T-helper 1 cell treated with Interleukin-12 subunit alpha and Interleukin-12 subunit beta and Interleukin-4 antibody, amounts not matched to agents 30 μg/mL and 1 μg/mL, for 36 hours (primary cell): Measurements from ENCODE around the gene NOL6.

Experiments
- H3K27ac Mint-ChIP-seq: one replicate; pipeline ENCODE4 v1.8.0; 2021; ENCODE audit warnings: mild to moderate bottlenecking, mixed read lengths
- H3K27me3 Mint-ChIP-seq: one replicate; pipeline ENCODE4 v1.8.0; 2021; ENCODE audit warnings: low read depth, mixed read lengths
- H3K36me3 Mint-ChIP-seq: one replicate; pipeline ENCODE4 v1.8.0; 2021; ENCODE audit warnings: low read depth, mixed read lengths
- H3K4me1 Mint-ChIP-seq: one replicate; pipeline ENCODE4 v1.8.0; 2021; ENCODE audit warnings: low read depth, mixed read lengths
- H3K4me3 Mint-ChIP-seq: one replicate; pipeline ENCODE4 v1.8.0; 2021; ENCODE audit warnings: mild to moderate bottlenecking, moderate library complexity, mixed read lengths
- H3K9me3 Mint-ChIP-seq: one replicate; pipeline ENCODE4 v1.8.0; 2021; ENCODE audit warnings: mixed read lengths

Gene NOL6

DNA sequence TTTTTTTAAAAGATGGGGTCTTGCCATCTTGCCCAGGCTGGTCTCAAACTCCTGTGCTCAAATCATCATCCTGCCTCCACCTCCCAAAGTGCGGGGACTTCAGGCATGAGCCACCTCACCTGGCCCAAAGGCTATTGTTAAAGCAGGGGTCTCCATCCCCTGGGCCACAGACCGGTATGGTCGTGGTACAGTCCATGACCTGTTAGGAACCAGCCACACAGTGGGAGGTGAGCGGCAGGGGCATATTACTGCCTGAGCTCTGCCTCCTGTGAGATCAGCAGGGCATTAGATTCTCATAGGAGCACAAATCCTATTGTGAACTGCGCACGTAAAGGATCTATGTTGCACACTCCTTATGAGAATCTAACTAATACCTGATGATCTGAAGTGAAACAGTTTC lies 7.3 kb upstream of the NOL6 start:
- H3K36me3 Mint-ChIP-seq, result no peaks in the 10 kb centered on the region
- H3K4me3 Mint-ChIP-seq, result no peak overlapping the region
- no peak overlapping the region for H3K27ac Mint-ChIP-seq
- H3K4me1 Mint-ChIP-seq, result no peaks in the 10 kb centered on the region
- H3K27me3 Mint-ChIP-seq, result no peaks in the 10 kb centered on the region
- H3K9me3 Mint-ChIP-seq, result no peaks in the 10 kb centered on the region

DNA sequence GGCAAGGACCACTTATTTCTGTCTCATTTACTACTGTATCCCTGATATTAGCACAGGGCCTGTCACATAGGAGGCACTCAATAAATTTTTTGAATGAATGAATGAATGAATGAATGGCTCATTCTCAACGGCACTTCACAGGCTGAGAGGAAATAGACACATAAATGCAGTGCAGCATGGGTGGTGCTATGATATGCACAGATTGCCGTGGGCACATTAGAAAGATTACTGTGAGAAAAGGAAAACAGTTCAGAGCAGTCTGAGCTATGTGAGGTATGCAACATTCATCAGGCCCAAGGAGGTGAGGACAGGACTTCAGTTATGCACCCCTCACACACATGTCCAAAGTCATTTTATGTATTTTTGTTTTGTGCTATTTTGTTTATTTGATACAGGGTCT lies 6.4 kb upstream of the NOL6 start:
- Mint-ChIP-seq H3K4me1 (no peaks in the 10 kb centered on the region), H3K36me3 (no peaks in the 10 kb centered on the region), H3K27ac (no peak overlapping the region), H3K9me3 (no peaks in the 10 kb centered on the region), H3K27me3 (no peaks in the 10 kb centered on the region), H3K4me3 (no peak overlapping the region)

DNA sequence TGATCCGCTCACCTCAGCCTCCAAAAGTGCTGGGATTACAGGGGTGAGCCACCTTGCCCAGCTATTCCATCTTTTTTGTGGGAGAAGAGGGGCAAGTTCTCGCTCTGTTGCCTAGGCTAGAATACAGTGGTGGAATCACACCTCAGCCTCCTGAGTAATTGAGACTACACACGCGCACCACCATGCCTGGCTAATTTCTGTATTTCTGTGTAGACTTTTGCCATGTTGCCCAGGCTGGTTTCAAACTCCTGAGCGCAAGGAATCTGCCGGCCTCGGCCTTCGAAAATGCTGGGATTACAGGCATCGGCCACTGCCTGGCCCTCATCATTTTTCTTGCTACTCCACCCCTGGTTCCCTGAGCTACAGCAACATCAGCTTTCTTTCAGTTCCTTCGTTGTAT lies 2.8 kb upstream of the NOL6 start:
- Mint-ChIP-seq H3K4me1 (peaks cover 17% of the 10 kb centered on the region), H3K36me3 (peaks cover 5% of the 10 kb centered on the region), H3K4me3 (no peak overlapping the region), H3K9me3 (no peaks in the 10 kb centered on the region), H3K27me3 (no peaks in the 10 kb centered on the region), H3K27ac (no peak overlapping the region)

DNA sequence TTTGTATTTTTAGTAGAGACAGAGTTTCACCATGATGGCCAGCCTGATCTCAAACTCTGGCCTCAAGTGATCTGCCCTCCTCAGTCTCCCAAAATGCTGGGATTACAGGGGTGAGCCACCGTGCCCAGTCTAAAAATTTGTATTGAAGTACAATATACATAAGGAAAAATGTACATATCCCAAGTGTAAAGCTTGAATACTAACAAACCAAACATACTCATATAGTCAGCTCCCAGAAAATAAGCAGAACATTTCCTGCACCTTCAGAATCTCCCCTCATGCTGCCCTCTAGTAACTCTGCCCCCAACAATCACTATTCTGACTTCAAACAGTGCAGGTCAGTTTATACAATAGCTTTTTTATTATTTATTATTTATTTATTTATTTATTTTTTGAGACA lies 1.6 kb upstream of the NOL6 start:
- Mint-ChIP-seq H3K36me3 (peaks cover 8% of the 10 kb centered on the region), H3K27me3 (no peaks in the 10 kb centered on the region), H3K4me1 (peaks cover 20% of the 10 kb centered on the region), H3K9me3 (no peaks in the 10 kb centered on the region), H3K27ac (no peak overlapping the region), H3K4me3 (no peak overlapping the region)

DNA sequence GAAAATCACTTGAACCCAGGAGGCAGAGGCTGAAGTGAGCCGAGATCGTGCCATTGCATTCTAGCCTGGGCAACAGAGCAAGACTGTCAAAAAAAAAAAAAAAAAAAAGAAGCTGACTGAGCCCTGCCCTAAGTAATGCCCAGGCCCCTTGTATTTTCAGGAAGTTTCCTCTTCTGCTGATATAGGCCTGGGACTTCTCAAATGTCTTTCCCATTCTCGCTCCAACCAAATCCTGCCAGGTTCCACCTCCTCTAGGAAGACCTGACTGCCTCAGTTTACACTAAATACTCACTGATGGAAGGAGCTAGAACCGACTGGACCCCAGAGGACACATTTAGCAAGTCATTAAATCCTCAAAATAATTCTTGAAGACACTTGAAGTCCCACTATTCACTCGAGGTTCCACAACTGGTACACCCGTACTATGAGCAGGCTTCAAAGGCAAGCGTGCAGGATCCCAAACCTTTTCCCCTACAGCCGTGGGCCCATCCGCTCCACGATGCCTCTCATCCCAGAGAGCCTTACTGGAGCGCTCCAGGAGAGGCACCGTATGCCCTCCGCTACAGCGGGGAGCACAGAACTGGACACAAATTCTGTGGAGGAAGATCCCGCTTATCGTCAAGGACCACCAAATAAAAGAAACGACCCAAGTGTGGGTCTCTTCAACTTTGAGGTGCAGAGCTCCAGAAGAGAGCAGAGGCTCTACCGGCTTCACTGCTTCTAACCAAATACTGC lies 676 bp downstream of the NOL6 start:
- H3K4me3 Mint-ChIP-seq, result peak overlapping the region; percentile 95
- peaks cover 16% of the 10 kb centered on the region for H3K36me3 Mint-ChIP-seq
- H3K27ac Mint-ChIP-seq, result peak overlapping the region; percentile 88
- peaks cover 20% of the 10 kb centered on the region for H3K4me1 Mint-ChIP-seq
- H3K9me3 Mint-ChIP-seq, result no peaks in the 10 kb centered on the region
- H3K27me3 Mint-ChIP-seq, result no peaks in the 10 kb centered on the region

DNA sequence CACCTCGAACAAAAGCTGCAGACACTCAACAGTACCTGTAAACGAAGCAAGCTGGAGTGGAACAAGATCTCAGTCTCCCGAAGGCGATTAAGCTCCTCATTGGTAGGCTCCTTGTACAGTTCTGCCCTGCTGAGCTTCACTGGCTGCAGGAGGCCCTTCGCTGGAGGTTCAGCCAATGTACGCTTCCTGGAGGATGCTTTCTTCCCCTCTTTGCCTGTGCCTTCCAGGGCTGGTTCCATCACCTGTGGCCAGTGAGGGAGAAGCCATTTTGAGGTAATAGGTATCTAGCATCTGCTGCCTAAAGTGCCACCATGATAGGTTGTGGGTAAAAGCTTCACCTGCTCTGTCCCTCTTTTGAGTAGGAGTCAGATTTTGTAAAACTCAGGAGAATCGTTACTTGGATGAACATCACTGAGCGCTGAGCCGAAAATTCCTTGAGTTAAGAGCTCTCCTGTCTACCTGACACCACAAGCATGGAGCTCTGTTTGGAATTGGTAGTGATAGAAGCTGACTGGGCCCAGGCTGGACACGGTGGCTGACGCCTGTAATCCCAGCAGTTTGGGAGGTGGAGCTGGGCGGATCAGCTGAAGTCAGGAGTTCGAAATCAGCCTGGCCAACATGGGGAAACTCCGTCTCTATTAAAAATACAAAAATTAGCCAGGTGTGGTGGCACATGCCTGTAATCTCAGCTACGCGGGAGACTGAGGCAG lies 1.4 kb downstream of the NOL6 start:
- peak overlapping the region; percentile 95 for H3K4me3 Mint-ChIP-seq
- H3K27ac Mint-ChIP-seq, result no peak overlapping the region
- peaks cover 20% of the 10 kb centered on the region for H3K4me1 Mint-ChIP-seq
- H3K36me3 Mint-ChIP-seq, result peaks cover 16% of the 10 kb centered on the region
- no peaks in the 10 kb centered on the region for H3K9me3 Mint-ChIP-seq
- H3K27me3 Mint-ChIP-seq, result no peaks in the 10 kb centered on the region

DNA sequence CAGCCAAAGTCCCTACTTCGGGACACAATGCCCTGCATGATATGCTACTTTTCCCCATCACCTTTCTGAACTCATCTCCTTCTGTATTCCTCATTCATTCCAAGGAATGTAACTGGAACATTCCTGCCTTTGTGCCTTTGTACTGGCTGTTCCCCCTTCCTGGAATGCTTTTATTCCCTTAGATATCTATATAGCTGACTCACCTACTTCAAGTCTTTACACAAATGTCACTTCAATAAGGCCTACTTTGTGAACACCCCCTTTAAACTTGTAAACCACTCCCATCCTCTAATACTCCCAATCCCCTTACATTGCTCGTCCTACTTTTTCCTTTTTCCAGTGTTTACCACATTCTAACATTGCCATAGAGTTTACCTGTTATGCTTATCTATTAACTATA lies 2.4 kb downstream of the NOL6 start:
- Mint-ChIP-seq H3K9me3 (no peaks in the 10 kb centered on the region), H3K4me3 (no peak overlapping the region), H3K27ac (no peak overlapping the region), H3K36me3 (peaks cover 16% of the 10 kb centered on the region), H3K27me3 (no peaks in the 10 kb centered on the region), H3K4me1 (peaks cover 20% of the 10 kb centered on the region)

DNA sequence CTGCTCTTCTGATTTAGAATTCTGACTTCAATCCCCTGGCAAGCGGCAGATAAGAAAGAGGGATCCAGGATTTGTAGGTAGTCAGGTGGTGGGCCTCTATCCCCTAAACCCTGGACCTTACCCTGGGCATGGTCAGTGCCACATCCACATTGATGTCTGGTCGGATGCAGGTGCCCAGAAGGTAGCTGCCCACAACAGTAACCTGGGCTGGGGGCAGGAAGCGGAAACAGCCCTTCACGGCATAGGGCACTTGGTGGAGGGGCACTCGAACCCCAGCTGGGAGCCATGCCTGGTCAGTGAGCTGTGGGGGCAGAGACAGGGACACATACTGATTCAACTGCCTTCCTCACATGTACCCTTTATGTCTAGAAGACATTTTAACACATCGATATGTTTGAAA lies 3.8 kb downstream of the NOL6 start:
- no peak overlapping the region for H3K4me3 Mint-ChIP-seq
- H3K27me3 Mint-ChIP-seq, result no peaks in the 10 kb centered on the region
- H3K27ac Mint-ChIP-seq, result no peak overlapping the region
- peaks cover 22% of the 10 kb centered on the region for H3K36me3 Mint-ChIP-seq
- peaks cover 20% of the 10 kb centered on the region for H3K4me1 Mint-ChIP-seq
- H3K9me3 Mint-ChIP-seq, result no peaks in the 10 kb centered on the region

DNA sequence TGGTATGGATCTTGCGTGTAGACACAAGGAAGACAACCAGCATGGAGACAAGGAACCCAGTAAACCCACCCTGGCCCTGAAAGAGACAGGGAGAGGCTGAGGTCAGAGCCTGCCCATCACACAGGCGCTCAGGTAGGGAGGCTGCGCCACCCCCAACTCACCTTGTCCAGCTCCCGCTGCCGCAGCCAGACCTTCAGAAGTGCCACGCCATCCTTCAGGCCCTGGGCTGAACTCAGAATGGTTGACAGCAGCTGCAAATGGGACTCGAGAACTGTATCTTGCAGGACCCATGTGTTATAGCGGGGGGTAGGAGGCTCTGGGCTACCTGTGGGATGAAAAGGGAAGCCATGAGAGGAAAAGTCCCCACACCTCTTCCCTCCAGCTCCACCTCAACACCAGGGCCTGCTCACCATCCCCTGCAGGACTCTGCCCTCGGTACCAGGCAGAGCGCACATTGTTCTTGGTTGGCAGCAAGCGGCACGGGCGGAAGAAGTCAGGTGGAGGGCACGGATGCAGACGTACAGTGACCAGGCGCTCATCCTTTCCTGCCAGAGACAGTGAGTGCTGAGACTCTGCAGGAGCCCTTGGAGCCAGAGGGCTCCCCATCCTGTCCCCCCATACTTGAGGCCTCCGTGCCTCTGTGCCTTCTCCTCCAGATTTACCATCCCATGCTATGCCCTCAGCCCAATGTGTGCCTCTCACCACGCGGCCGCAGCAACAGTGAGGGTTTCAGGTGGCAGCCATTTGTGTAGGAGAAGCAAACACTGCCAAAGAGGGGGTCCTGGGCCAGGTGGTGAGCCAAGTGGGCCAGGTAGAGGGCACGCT lies 4.7 kb downstream of the NOL6 start:
- Mint-ChIP-seq H3K9me3 (no peaks in the 10 kb centered on the region), H3K27ac (no peak overlapping the region), H3K36me3 (peaks cover 29% of the 10 kb centered on the region), H3K27me3 (no peaks in the 10 kb centered on the region), H3K4me1 (peaks cover 17% of the 10 kb centered on the region), H3K4me3 (no peak overlapping the region)

DNA sequence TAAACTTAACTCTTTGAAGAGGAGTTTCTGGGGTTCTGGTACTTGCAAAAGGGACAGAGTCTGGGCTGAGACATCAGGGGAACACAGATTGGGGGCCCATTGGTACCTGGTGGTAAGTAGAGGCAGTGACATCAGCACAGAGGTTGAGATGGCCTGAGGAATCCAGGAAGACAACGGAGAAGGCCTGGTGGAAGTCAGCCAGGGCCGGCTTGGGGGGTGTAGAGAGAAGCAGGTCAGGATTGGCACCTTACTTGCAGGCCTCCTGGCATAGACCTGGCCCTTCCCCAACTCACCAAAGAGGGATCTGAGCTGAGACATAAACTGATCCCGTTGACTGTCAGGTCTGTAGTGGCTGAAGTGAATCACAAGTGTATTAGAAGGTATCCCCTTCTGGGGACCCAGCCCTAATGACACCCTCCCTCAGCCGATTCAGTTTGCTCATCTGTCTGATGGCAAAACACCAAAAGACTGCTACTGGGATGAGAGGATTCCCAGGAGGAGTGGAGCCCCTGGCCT lies 5.5 kb downstream of the NOL6 start:
- H3K27ac Mint-ChIP-seq, result no peak overlapping the region
- peaks cover 31% of the 10 kb centered on the region for H3K36me3 Mint-ChIP-seq
- peaks cover 16% of the 10 kb centered on the region for H3K4me1 Mint-ChIP-seq
- H3K27me3 Mint-ChIP-seq, result no peaks in the 10 kb centered on the region
- no peak overlapping the region for H3K4me3 Mint-ChIP-seq
- no peaks in the 10 kb centered on the region for H3K9me3 Mint-ChIP-seq

DNA sequence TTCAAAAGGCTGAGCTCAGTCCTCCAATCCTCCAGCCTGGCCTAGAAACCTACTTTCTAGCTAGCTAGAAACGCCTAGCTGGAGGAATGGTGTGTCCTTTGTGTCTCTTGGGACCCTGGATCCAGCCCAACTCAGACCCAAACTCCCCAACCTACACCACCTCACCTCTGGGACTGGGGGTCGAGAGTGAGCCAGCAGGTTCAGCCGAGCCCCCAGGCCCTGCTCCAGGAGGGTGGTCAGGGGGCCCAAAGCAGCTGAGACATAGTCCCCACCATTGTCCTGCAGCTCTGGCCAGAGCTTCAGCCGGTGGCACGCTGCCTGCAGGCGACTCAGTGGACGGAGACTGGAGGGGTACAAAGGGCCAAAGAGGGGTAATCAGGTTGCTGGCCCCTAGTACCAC lies 6.2 kb downstream of the NOL6 start:
- peaks cover 11% of the 10 kb centered on the region for H3K4me1 Mint-ChIP-seq

DNA sequence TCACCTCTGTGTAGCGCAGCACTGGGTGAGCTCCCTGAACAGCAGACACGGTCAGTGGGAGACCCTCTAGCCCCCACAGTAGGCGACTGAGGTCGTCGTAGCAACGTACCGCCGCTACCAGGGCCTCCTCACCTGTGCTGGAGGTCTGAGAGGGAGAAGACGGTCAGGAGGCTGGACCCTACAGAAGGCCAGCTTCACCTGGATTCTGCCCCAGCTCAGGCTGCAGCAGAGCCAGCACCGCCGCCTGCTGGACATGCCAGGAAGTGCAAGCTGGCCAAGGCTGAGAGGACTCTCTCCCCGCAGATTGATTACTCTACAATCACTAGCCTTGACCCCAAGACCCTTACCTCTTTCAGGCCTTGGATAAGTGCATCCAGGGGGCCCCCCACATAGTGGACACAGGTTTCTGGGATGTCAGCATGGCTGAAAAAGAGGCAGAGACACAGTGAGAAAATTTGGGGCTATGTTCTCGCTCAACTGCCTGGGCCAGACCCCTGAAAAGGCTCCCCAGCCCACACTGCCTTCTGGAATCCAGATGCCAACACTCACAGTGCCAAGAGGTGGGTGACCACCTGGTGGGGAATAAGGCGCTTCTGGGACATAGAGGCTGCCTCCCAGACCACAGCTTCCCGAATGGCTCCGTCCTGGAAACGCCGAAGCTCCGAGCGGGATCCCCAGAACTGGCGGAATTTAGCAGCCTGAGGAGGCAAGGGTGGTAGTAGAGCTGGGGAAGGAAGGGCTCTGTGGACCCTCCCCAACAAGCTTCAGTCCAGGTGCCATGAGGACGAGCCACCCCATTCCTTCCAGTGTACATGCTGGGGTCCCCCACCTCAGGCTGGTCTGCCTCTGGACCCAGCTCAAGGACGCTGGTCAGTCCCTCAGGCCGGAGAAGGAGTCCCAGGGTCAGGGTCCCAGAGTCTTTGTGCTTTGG lies 6.9 kb downstream of the NOL6 start:
- H3K9me3 Mint-ChIP-seq, result no peaks in the 10 kb centered on the region
- no peaks in the 10 kb centered on the region for H3K27me3 Mint-ChIP-seq
- H3K4me3 Mint-ChIP-seq, result no peak overlapping the region
- no peak overlapping the region for H3K27ac Mint-ChIP-seq
- H3K4me1 Mint-ChIP-seq, result peaks cover 5% of the 10 kb centered on the region
- H3K36me3 Mint-ChIP-seq, result peaks cover 36% of the 10 kb centered on the region

More for the DNA sequence above, 6.2 kb downstream of the NOL6 start:
- no peak overlapping the region for H3K27ac Mint-ChIP-seq
- H3K4me3 Mint-ChIP-seq, result no peak overlapping the region
- peaks cover 35% of the 10 kb centered on the region for H3K36me3 Mint-ChIP-seq
- H3K9me3 Mint-ChIP-seq, result no peaks in the 10 kb centered on the region
- H3K27me3 Mint-ChIP-seq, result no peaks in the 10 kb centered on the region

DNA sequence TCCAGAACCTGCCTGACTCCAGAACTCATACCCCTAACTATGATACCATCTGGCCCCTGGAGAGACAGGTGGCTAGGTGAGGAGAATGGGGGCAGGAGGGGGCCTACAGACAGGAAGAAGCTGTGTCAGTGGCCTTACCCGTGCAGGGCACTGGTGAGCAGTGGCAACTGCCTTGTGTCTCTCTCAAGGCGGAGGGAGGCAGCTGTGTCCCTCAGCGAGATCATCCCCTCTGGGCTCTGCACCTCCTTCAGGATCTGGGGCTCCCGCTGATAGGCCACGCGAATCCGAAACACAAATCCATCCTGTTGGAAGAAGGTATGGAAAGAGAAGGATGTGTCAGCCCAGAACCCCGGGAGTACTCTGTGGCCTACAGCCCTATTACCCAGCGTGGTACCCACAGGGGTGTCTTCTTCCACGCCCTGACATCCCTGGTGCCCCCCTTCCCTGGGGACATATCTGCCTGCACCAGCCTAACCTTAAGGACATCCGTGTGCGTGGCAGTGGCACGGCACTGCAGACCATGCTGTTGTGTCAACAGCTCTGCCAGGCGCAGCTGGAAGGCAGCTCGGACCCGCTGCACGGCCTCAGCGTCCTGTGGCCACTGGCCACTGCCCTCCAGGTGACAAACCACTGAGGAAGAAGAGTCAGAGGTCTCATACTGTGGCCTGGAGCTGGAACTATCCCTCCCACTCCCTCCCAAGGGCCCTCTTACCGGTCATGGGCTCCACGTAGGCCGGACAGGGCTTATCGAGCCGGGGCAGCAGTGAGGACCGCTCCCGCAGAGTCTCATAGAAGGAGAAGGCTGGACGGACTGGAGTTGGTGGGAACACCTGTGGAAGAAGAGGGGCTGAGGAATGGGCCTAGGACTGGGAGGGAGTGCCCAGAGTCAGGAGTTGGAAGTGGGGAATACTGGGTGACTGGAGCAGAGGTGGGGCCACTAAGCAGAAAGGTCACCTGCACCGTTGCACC lies 7.8 kb downstream of the NOL6 start:
- Mint-ChIP-seq H3K36me3 (peaks cover 32% of the 10 kb centered on the region), H3K4me1 (no peaks in the 10 kb centered on the region), H3K9me3 (no peaks in the 10 kb centered on the region), H3K4me3 (no peak overlapping the region), H3K27ac (no peak overlapping the region), H3K27me3 (no peaks in the 10 kb centered on the region)
